HepG2 (cell line): ENCODE data around the gene CEACAM18. TPM values are rescaled to one million over a fixed set of nuclear protein-coding genes. Genes with fewer than 3 reads are reported as not detected.

Source experiments
- ATAC-seq: fragments of 200-7000 bp; cut with Tn5 transposase; 3 replicates; pipeline ENCODE4 v1.9.1; 2020; ENCODE audit warnings: mild to moderate bottlenecking, moderate library complexity
- BruUV-seq: library from RNA; stranded (reverse); fragments of 400-500 nt; replicated peaks from 2 replicates; lab custom pipeline; 2021; lab: Mats Ljungman, UMichigan
- CTCF ChIA-PET: fragments of 300-600 bp; formaldehyde crosslinking; extraction: SDS; loops from one replicate; lab custom pipeline; 2021; ENCODE audit warnings: low total read pairs, inconsistent platforms, low intra/inter-chr PET ratio; lab: Yijun Ruan, JAX
- POLR2A ChIA-PET: fragments of 350-600 bp; sonication (Branson Sonifier 250); formaldehyde crosslinking; loops from one replicate; lab custom pipeline; 2020; ENCODE audit warnings: antibody characterized with exemption, inconsistent platforms; lab: Yijun Ruan, JAX
- DNase-seq: peaks from one replicate; pipeline ENCODE4 v3.0.0-alpha.2; 2015; ENCODE audit warnings: low spot score
- FAIRE-seq: peaks from 3 replicates; lab custom pipeline; 2011; peaks lifted over from hg19 to GRCh38; lab: Jason Lieb, UNC
- H2AFZ ChIP-seq: one replicate; pipeline ENCODE4 v1.6.1; 2011; ENCODE audit warnings: low read length, inconsistent platforms
- H3K27ac ChIP-seq: fragments of 300-600 bp; 3 replicates; pipeline ENCODE4 v1.8.0; 2011; ENCODE audit warnings: mixed run types, mild to moderate bottlenecking, mixed read lengths, low read length, inconsistent platforms; ENCODE audit not compliant: insufficient read depth; ENCODE audit errors: extremely low read length
- H3K27me3 ChIP-seq, 2 experiments: fragments of 200-600 bp in 1 of 2; 2 replicates in 1 of 2; 3 replicates in 1 of 2; pipeline versions ENCODE4 v1.6.0 to v1.8.0; 2011; ENCODE audit warnings: low read length in 2 of 2, mild to moderate bottlenecking in 2 of 2, moderate library complexity in 2 of 2, inconsistent platforms in 1 of 2; ENCODE audit not compliant: insufficient read depth in 2 of 2, control insufficient read depth in 1 of 2
- H3K36me3 ChIP-seq, 2 experiments: fragments of 200-600 bp in 1 of 2; replicated peaks in 1 of 2; 2 replicates in 1 of 2; 3 replicates in 1 of 2; pipeline versions ENCODE4 v1.5.1 to v1.8.0; 2011; ENCODE audit warnings: low read length in 2 of 2, inconsistent platforms in 1 of 2; ENCODE audit not compliant: insufficient read depth in 2 of 2, control insufficient read depth in 1 of 2
- H3K4me1 ChIP-seq: 2 replicates; pipeline ENCODE4 v1.5.1; 2012; ENCODE audit warnings: low read length, inconsistent platforms; ENCODE audit not compliant: insufficient read depth
- H3K4me2 ChIP-seq: 2 replicates; pipeline ENCODE4 v1.6.0; 2011; ENCODE audit warnings: low read depth, low read length, inconsistent platforms
- H3K4me3 ChIP-seq, 3 experiments: fragments of 200-600 bp in 1 of 3; sonication (generic), shearing (Covaris generic) in 1 of 3; replicated peaks in 1 of 3; 2 replicates each; pipeline ENCODE4 v1.5.1; 2011 to 2016; ENCODE audit warnings: low read length in 3 of 3, inconsistent platforms in 2 of 3, low read depth in 2 of 3, mild to moderate bottlenecking in 2 of 3, control low read depth in 1 of 3, mixed read lengths in 1 of 3; ENCODE audit not compliant: insufficient read depth in 1 of 3
- H3K79me2 ChIP-seq: one replicate; pipeline ENCODE4 v1.6.1; 2011; ENCODE audit warnings: low read length, inconsistent platforms; ENCODE audit not compliant: insufficient read depth
- H3K9ac ChIP-seq: 2 replicates; pipeline ENCODE4 v1.6.0; 2011; ENCODE audit warnings: mild to moderate bottlenecking, low read depth, low read length, inconsistent platforms; ENCODE audit not compliant: insufficient read depth
- H3K9me3 ChIP-seq: 2 replicates; pipeline ENCODE4 v1.5.1; 2012; ENCODE audit warnings: mild to moderate bottlenecking, low read length
- H4K20me1 ChIP-seq: 2 replicates; pipeline ENCODE4 v1.6.0; 2011; ENCODE audit warnings: inconsistent platforms, mild to moderate bottlenecking, low read length, moderate library complexity; ENCODE audit not compliant: insufficient read depth
- ELK4 ChIP-seq: sonication (generic); formaldehyde crosslinking; IDR thresholded peaks from 2 replicates; pipeline ENCODE4 v1.9.0; 2021; ENCODE audit warnings: missing genetic modification reagents, borderline replicate concordance
- MAFK ChIP-seq, 2 experiments: IDR thresholded peaks in 1 of 2; conservative IDR thresholded peaks in 1 of 2; 2 replicates each; pipeline ENCODE4 v1.6.1; 2011; ENCODE audit warnings: improper control_type of control experiment in 2 of 2, low read length in 2 of 2
- MBNL3 ChIP-seq: fragments of 250-450 bp; sonication (Bioruptor Pico); conservative IDR thresholded peaks from 2 replicates; pipeline ENCODE4 v1.8.0; 2022; ENCODE audit warnings: mild to moderate bottlenecking, inconsistent platforms
- REL ChIP-seq: sonication (generic); formaldehyde crosslinking; conservative IDR thresholded peaks from 2 replicates; pipeline ENCODE4 v1.8.0; 2022; ENCODE audit warnings: mild to moderate bottlenecking, missing genetic modification reagents, moderate library complexity
- RFX1 ChIP-seq: fragments of 450-650 bp; IDR thresholded peaks from 2 replicates; pipeline ENCODE4 v1.6.1; 2017
- RORA ChIP-seq: sonication (generic); formaldehyde crosslinking; IDR thresholded peaks from 2 replicates; pipeline ENCODE4 v1.5.0; 2020; ENCODE audit warnings: mild to moderate bottlenecking, missing genetic modification reagents, moderate library complexity
- SNAI1 ChIP-seq: sonication (generic); formaldehyde crosslinking; IDR thresholded peaks from 2 replicates; pipeline ENCODE4 v1.5.0; 2020; ENCODE audit warnings: mild to moderate bottlenecking, missing genetic modification reagents, borderline replicate concordance
- WGBS: methylation state at CpG from one replicate; pipeline ENCODE4 v1.1.6; 2017; ENCODE audit warnings: low lambda C conversion rate; 5-methylcytosine and 5-hydroxymethylcytosine counted together
- in situ Hi-C: cut with HindIII; loops from 2 replicates; pipeline ENCODE4 v1.10.0; 2017; ENCODE audit warnings: low pct_unique_long_range_greater_than_20kb; ENCODE audit not compliant: extremely low pct_ligation_motif_present
- intact Hi-C: fragments of 100-400 bp; cut with micrococcal nuclease; formaldehyde crosslinking; loops from one replicate; pipeline ENCODE4 v1.10.0; 2022; ENCODE audit not compliant: unreplicated experiment
- polyA plus RNA-seq, 8 experiments: library from polyadenylated mRNA; depleted of rRNA in 3 of 8; stranded (reverse) in 7 of 8; unstranded in 1 of 8; fragments of >200 nt; fragmentation: Illumina TruSeq in 4 of 8; extraction: Trizol in 4 of 8; gene quantifications; 2 replicates each; pipeline versions ENCODE4 v1.2.1 to v1.2.3, GENCODE V29; 2011 to 2016; ENCODE audit warnings: low read depth in 4 of 8, missing spikeins in 1 of 8, mixed read lengths in 1 of 8; ENCODE audit not compliant: insufficient read depth in 1 of 8
- total RNA-seq, 5 experiments: library from RNA; depleted of rRNA; stranded (reverse); fragments of >200 nt; fragmentation: Illumina TruSeq; extraction: Trizol; gene quantifications; 2 replicates each; pipeline ENCODE4 v1.2.3, GENCODE V29; 2016; ENCODE audit warnings: low read depth in 1 of 5

CEACAM18 gene
- total and polyA plus RNA-seq, 2 of the 13 experiments (the other 11 are each of a cell fraction or from before 2014, with no cell fraction given), result not detected

GRCh38 chr19:51440846-51441409 is 37.4 kb upstream of the CEACAM18 start:
- no peak overlapping the region for H3K9ac ChIP-seq
- H2AFZ ChIP-seq, result no peak overlapping the region
- H3K4me1 ChIP-seq, result no peaks in the 10 kb centered on the region
- in situ Hi-C loops, result no loop called here
- ChIA-PET CTCF (no interaction called here), POLR2A (no interaction called here)
- no peak overlapping the region for H3K4me3 ChIP-seq
- DNase-seq, result no peak
- no peak overlapping the region for H3K27ac ChIP-seq
- WGBS, result 1% methylated on average over 11 of the region's 11 CpGs
- H3K27me3 ChIP-seq, result peaks cover 1 to 19% of the 10 kb centered on the region in 2 experiments; a peak in 3 of 5 replicates
- no peaks in the 10 kb centered on the region for H4K20me1 ChIP-seq
- BruUV-seq, result no TSS peak
- no peak for FAIRE-seq
- TF ChIP-seq MAFK (conservative IDR thresholded peaks at IDR 0.05 in 1 of 2, IDR thresholded peaks at IDR 0.05 in 1 of 2; ENCODE audit: low read length in 2 of 2) (no peak), RFX1 (no peak), REL (no peak), RORA (CRISPR knock-in tag) (no peak), MBNL3 (CRISPR knock-in tag) (no peak), SNAI1 (no peak), ELK4 (no peak)
- no peaks in the 10 kb centered on the region for H3K36me3 ChIP-seq
- H3K79me2 ChIP-seq, result no peaks in the 10 kb centered on the region
- intact Hi-C loops, result no loop called here
- no peak overlapping the region for H3K4me2 ChIP-seq
- no peak for ATAC-seq
- H3K9me3 ChIP-seq, result no peaks in the 10 kb centered on the region
